ENCODE data around the gene ATP8A2. TPM values are rescaled to one million over a fixed set of nuclear protein-coding genes. Genes with fewer than 3 reads are reported as not detected.
"Not testable (repeated sequence)": the region's sequence is repeated elsewhere in the genome, so short reads cannot be mapped to it uniquely, and the experiment has no call there.

ATP8A2 gene
- total RNA-seq, 1 experiment from 2014 or later, result 5.2 TPM

DNA sequence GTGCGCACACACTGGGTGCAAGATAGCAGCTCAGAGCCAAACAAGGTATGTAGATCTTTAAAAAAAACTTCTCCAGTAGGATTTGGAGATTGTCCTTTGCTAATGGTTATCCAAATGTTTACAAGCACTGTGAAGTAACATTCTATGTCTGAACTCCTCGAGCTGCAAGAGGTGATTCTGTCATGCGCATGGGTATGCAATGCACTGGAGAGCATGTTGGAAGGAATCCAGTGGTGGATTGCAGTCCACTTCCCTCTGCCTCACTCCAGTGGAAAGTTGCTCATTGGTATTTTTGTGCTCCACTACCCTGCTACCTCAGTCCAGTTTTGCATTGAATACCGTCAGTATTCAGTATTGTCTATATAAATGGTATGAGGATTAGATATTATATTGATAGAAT is 132.1 kb downstream of the ATP8A2 start (continued):
- TF ChIP-seq, protein P1, sequence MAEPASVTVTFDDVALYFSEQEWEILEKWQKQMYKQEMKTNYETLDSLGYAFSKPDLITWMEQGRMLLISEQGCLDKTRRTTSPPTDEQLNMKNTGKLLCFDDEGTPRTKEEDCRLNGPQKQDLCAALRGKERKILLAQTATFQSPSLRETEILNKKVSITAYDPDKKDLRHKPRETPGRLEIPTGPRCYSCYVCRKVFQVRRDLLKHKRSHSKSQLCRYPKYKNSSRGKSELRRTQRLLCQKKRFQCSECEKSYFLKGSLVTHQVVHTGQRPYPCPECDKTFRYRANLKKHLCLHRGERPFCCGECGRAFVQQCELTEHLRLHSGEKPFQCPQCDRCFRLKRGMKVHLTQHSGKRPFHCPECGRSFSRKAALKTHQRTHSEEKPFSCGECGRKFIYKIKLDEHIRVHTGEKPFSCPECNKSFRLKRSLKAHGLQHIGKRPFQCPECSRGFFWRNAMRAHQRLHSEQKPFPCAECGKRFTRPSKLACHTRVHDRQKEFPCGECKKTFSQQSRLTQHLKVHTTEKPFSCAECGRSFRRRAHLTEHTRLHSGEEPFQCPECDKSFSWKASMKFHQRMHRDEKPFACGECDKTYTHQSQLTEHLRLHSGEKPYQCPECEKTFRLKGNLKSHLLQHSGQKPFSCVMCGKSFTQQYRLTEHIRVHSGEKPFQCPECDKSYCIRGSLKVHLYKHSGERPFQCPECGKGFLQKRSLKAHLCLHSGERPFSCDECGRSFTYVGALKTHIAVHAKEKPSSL (CRISPR knock-in tag; conservative IDR thresholded peaks at IDR 0.05), result no peak
- no peak for TF ChIP-seq TEAD4 (CRISPR knock-in tag; IDR thresholded peaks at IDR 0.05)

DNA sequence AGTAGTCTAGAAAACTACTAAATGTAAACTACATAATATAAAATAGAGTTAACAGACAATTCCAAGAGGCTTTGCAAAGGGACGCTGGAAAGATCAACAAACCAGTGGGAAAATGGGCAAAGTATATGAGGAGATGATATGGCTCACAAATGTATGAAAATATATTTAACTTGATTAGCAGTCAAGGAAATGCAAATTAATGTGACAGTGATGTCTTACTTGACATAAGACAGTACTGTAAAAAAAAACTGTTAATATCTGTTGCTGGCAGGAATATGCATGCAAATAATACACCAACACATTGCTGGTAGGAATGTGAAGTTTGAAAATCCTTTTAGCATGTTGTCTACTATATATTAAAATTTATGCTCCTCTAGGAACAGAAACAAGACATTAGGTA is 136.1 kb downstream of the ATP8A2 start:
- H3K36me3 Mint-ChIP-seq, result peaks cover 11% of the 10 kb centered on the region
- no peaks in the 10 kb centered on the region for H3K27me3 Mint-ChIP-seq (ENCODE audit: low read depth)
- peaks cover 18% of the 10 kb centered on the region for H3K9me3 Mint-ChIP-seq
- no peak for ATAC-seq
- no peak for DNase-seq (ENCODE audit: low spot score)
- CTCF ChIA-PET, result no interaction called here
- TF ChIP-seq IRF2 (CRISPR knock-in tag; IDR thresholded peaks at IDR 0.05; ENCODE audit: borderline replicate concordance, low read depth) (no peak), ZBTB21 (CRISPR knock-in tag; IDR thresholded peaks at IDR 0.05; ENCODE audit: borderline replicate concordance) (no peak)
- H3K4me1 Mint-ChIP-seq, result no peaks in the 10 kb centered on the region
- POLR2A ChIA-PET, result no interaction called here
- H3K27ac Mint-ChIP-seq, result no peak overlapping the region
- H3K4me3 Mint-ChIP-seq, result no peak overlapping the region

DNA sequence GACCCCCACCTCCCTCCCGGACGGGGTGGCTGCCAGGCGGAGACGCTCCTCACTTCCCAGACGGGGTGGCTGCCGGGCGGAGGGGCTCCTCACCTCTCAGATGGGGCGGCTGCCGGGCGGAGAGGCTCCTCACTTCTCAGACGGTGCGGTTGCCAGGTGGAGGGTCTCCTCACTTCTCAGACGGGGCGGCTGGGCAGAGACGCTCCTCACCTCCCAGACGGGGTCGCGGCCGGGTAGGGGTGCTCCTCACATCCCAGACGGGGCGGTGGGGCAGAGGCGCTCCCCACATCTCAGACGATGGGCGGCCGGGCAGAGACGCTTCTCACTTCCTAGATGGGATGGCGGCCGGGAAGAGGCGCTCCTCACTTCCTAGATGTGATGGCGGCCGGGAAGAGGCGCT is 141.3 kb downstream of the ATP8A2 start:
- POLR2A ChIA-PET; H3K27ac Mint-ChIP-seq; CTCF ChIA-PET; H3K4me1 Mint-ChIP-seq; H3K4me3 Mint-ChIP-seq; ATAC-seq; DNase-seq (ENCODE audit: low spot score); H3K27me3 Mint-ChIP-seq (ENCODE audit: low read depth): not testable (repeated sequence)
- Mint-ChIP-seq H3K36me3 (peaks cover 23% of the 10 kb centered on the region), H3K9me3 (peaks cover 31% of the 10 kb centered on the region)

DNA sequence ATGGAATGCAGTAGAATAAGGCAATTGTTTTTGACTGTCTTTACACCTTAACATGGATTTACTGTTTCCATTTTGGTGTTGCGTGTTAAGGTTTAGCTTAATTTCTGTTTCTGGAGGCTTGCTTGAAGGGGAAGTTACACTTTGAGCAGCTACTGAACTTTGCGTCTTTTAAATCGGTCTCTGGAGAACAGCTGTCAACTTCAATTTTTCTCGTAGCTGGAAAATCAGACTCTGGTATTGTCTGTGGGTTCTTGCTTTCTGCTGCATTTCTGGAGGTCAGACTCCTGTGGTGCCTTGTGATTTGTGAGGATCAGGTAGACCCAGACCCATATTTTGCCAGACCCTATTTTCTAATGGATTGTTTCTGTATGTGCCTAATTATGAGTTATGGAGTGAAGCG is 146.7 kb downstream of the ATP8A2 start:
- Mint-ChIP-seq H3K4me3 (no peak overlapping the region), H3K27ac (no peak overlapping the region), H3K9me3 (peaks cover 31% of the 10 kb centered on the region), H3K36me3 (peaks cover 12% of the 10 kb centered on the region), H3K27me3 (ENCODE audit: low read depth) (no peaks in the 10 kb centered on the region), H3K4me1 (no peaks in the 10 kb centered on the region)
- no peak for DNase-seq (ENCODE audit: low spot score)
- no peak for ATAC-seq
- CTCF ChIA-PET, result no interaction called here
- POLR2A ChIA-PET, result no interaction called here
- TF ChIP-seq, protein P2, sequence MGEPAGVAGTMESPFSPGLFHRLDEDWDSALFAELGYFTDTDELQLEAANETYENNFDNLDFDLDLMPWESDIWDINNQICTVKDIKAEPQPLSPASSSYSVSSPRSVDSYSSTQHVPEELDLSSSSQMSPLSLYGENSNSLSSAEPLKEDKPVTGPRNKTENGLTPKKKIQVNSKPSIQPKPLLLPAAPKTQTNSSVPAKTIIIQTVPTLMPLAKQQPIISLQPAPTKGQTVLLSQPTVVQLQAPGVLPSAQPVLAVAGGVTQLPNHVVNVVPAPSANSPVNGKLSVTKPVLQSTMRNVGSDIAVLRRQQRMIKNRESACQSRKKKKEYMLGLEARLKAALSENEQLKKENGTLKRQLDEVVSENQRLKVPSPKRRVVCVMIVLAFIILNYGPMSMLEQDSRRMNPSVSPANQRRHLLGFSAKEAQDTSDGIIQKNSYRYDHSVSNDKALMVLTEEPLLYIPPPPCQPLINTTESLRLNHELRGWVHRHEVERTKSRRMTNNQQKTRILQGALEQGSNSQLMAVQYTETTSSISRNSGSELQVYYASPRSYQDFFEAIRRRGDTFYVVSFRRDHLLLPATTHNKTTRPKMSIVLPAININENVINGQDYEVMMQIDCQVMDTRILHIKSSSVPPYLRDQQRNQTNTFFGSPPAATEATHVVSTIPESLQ (CRISPR knock-in tag; IDR thresholded peaks at IDR 0.05), result no peak
- TF ChIP-seq, protein P3, sequence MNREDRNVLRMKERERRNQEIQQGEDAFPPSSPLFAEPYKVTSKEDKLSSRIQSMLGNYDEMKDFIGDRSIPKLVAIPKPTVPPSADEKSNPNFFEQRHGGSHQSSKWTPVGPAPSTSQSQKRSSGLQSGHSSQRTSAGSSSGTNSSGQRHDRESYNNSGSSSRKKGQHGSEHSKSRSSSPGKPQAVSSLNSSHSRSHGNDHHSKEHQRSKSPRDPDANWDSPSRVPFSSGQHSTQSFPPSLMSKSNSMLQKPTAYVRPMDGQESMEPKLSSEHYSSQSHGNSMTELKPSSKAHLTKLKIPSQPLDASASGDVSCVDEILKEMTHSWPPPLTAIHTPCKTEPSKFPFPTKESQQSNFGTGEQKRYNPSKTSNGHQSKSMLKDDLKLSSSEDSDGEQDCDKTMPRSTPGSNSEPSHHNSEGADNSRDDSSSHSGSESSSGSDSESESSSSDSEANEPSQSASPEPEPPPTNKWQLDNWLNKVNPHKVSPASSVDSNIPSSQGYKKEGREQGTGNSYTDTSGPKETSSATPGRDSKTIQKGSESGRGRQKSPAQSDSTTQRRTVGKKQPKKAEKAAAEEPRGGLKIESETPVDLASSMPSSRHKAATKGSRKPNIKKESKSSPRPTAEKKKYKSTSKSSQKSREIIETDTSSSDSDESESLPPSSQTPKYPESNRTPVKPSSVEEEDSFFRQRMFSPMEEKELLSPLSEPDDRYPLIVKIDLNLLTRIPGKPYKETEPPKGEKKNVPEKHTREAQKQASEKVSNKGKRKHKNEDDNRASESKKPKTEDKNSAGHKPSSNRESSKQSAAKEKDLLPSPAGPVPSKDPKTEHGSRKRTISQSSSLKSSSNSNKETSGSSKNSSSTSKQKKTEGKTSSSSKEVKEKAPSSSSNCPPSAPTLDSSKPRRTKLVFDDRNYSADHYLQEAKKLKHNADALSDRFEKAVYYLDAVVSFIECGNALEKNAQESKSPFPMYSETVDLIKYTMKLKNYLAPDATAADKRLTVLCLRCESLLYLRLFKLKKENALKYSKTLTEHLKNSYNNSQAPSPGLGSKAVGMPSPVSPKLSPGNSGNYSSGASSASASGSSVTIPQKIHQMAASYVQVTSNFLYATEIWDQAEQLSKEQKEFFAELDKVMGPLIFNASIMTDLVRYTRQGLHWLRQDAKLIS (CRISPR knock-in tag; IDR thresholded peaks at IDR 0.05; ENCODE audit: borderline replicate concordance), result no peak
- TF ChIP-seq NR2C2 (CRISPR knock-in tag; IDR thresholded peaks at IDR 0.05), result no peak
- TF ChIP-seq, protein P4, sequence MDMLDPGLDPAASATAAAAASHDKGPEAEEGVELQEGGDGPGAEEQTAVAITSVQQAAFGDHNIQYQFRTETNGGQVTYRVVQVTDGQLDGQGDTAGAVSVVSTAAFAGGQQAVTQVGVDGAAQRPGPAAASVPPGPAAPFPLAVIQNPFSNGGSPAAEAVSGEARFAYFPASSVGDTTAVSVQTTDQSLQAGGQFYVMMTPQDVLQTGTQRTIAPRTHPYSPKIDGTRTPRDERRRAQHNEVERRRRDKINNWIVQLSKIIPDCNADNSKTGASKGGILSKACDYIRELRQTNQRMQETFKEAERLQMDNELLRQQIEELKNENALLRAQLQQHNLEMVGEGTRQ (CRISPR knock-in tag; IDR thresholded peaks at IDR 0.05), result no peak
- TF ChIP-seq, protein P1 (CRISPR knock-in tag; conservative IDR thresholded peaks at IDR 0.05), result no peak
- TF ChIP-seq, protein P5, sequence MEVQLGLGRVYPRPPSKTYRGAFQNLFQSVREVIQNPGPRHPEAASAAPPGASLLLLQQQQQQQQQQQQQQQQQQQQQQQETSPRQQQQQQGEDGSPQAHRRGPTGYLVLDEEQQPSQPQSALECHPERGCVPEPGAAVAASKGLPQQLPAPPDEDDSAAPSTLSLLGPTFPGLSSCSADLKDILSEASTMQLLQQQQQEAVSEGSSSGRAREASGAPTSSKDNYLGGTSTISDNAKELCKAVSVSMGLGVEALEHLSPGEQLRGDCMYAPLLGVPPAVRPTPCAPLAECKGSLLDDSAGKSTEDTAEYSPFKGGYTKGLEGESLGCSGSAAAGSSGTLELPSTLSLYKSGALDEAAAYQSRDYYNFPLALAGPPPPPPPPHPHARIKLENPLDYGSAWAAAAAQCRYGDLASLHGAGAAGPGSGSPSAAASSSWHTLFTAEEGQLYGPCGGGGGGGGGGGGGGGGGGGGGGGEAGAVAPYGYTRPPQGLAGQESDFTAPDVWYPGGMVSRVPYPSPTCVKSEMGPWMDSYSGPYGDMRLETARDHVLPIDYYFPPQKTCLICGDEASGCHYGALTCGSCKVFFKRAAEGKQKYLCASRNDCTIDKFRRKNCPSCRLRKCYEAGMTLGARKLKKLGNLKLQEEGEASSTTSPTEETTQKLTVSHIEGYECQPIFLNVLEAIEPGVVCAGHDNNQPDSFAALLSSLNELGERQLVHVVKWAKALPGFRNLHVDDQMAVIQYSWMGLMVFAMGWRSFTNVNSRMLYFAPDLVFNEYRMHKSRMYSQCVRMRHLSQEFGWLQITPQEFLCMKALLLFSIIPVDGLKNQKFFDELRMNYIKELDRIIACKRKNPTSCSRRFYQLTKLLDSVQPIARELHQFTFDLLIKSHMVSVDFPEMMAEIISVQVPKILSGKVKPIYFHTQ (CRISPR knock-in tag; IDR thresholded peaks at IDR 0.05), result no peak
- no peak for TF ChIP-seq ZNF263 (CRISPR knock-in tag; IDR thresholded peaks at IDR 0.05; ENCODE audit: low read depth)

All from WTC11 (cell line).